Pancreas (tissue), 10 donors: ENCODE data around the gene ARID5A. TPM values are rescaled to one million over a fixed set of nuclear protein-coding genes. Genes with fewer than 3 reads are reported as not detected.

Source experiments
- ATAC-seq, 4 donors: fragments of 200-7000 bp; cut with Tn5 transposase; one replicate each; pipeline versions ENCODE4 v1.8.0 to v1.9.1; 2020; ENCODE audit warnings: mild to moderate bottlenecking in 4 of 4, moderate library complexity in 4 of 4
- DNase-seq, 6 donors: peaks; one replicate each; pipeline ENCODE4 v3.0.0-alpha.2; 2020
- FAIRE-seq: peaks from 2 replicates; lab custom pipeline; 2012; peaks lifted over from hg19 to GRCh38; lab: Jason Lieb, UNC
- H3K27ac ChIP-seq, 4 donors: fragments of 200-600 bp; sonication (generic); 1 replicate in 3 of 4; 2 replicates in 1 of 4; pipeline versions ENCODE4 v1.5.0 to v1.8.0; 2020
- H3K27me3 ChIP-seq, 4 donors: fragments of 200-600 bp; one replicate each; pipeline ENCODE4 v1.8.0; 2021
- H3K36me3 ChIP-seq, 3 donors: fragments of 200-600 bp; sonication (generic) in 1 of 3; one replicate each; pipeline versions ENCODE4 v1.5.0 to v1.8.0; 2020 to 2021
- H3K4me1 ChIP-seq, 3 donors: fragments of 200-600 bp; one replicate each; pipeline ENCODE4 v1.8.0; 2021
- H3K4me3 ChIP-seq, 4 donors: fragments of 200-600 bp; sonication (generic) in 2 of 4; one replicate each; pipeline versions ENCODE4 v1.5.0 to v1.8.0; 2020 to 2021
- H3K9me3 ChIP-seq, 4 donors: fragments of 200-600 bp; one replicate each; pipeline ENCODE4 v1.8.0; 2021
- CTCF ChIP-seq, 4 donors: fragments of 200-600 bp; sonication (generic) in 3 of 4; IDR thresholded peaks; one replicate each; pipeline versions ENCODE4 v1.5.0 to v1.8.0; 2021; ENCODE audit warnings: antibody characterized with exemption in 4 of 4
- WGBS, 2 donors: extraction: QIAGEN DNeasy Blood & Tissue Kit; methylation state at CpG; one replicate each; pipeline ENCODE4 v1.1.7; 2013; 5-methylcytosine and 5-hydroxymethylcytosine counted together
- intact Hi-C, 3 donors: fragments of 100-400 bp; cut with DNase I; formaldehyde crosslinking; loops; one replicate each; pipeline versions ENCODE4 v1.11.1 to v1.14.2; 2022
- polyA plus RNA-seq, 2 donors: library from polyadenylated mRNA; stranded (reverse); fragments of 200-250 nt; gene quantifications; one replicate each; pipeline ENCODE4 v1.2.3, GENCODE V29; 2013
- total RNA-seq, 6 donors: library from RNA; stranded (reverse); fragmentation: NEBNext Ultra II Directional in 4 of 6; extraction: Animal tissue kit (Norgen Biotek cat#: 25700) in 4 of 6; gene quantifications; one replicate each; pipeline versions ENCODE4 v1.2.1 to v1.2.4, GENCODE V29; 2021 to 2023
- donor health status: healthy with polysubstance abuse.
- donor health status: DM: no; HTN: no; CAD: no; lungs with moderate emphysema.
- donor health status: DM: no; HTN: no; CAD: no.
- donor health status: control.
- donor health status: control.
- donor health status: Bipolar disorder and iron deficiency.
- donor health status: DM: yes; HTN: yes; CAD: no.
- donor health status: DM: no; HTN: no; CAD: no.
- donor health status: DM: no; HTN: no; CAD: no.
- donor health status: DM: yes; HTN: yes; CAD: no.

The ARID5A gene
- total and polyA plus RNA-seq, 8 donors = 3.3 to 20.7 (median 6.7) TPM

DNA sequence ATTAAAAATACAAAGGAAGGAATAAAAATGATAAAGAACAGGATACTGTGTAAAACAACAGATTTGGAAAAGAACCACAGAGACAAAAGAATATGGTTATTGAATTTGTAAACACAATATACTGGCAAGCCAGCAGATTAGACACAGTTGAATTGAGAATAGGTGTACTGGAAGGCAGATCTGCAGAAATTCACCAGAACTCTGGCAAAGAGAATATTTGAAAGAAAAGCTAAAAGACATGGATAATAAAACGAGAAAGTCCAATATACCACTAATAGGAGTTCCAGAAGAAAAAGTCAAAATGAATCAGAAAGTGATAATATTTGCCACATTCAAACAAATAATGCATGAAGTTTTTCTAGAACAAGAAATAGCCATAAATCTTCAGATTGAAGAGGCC is 19.5 kb upstream of the ARID5A start:
- Histone ChIP-seq H3K4me3 (no peak overlapping the region), H3K27me3 (no peaks in the 10 kb centered on the region), H3K4me1 (no peaks in the 10 kb centered on the region), H3K36me3 (no peaks in the 10 kb centered on the region), H3K27ac (no peak overlapping the region), H3K9me3 (no peaks in the 10 kb centered on the region)
- no peak for ATAC-seq
- DNase-seq = no peak
- intact Hi-C loops = no loop called here
- FAIRE-seq = no peak
- WGBS, 2 donors = 56 to 80% methylated on average over 1 of the region's 1 CpG
- TF ChIP-seq CTCF (IDR thresholded peaks at IDR 0.05) = no peak

- FAIRE-seq = no peak
Measured at GRCh38 chr2:96520231-96520630, 16.3 kb upstream of the ARID5A start.

GRCh38 chr2:96520697-96521096 is 15.9 kb upstream of the ARID5A start:
- TF ChIP-seq CTCF (IDR thresholded peaks at IDR 0.05) = no peak
- intact Hi-C loops = no loop called here
- no peak for ATAC-seq
- no peak for FAIRE-seq
- DNase-seq = no peak
- H3K36me3 ChIP-seq = no peaks in the 10 kb centered on the region
- WGBS, 2 donors = 71 to 74% methylated on average over 3 of the region's 3 CpGs
- H3K9me3 ChIP-seq = no peaks in the 10 kb centered on the region
- no peak overlapping the region for H3K4me3 ChIP-seq
- H3K27me3 ChIP-seq = no peaks in the 10 kb centered on the region
- H3K27ac ChIP-seq = no peak overlapping the region
- no peaks in the 10 kb centered on the region for H3K4me1 ChIP-seq

More at GRCh38 chr2:96520231-96520630, 16.3 kb upstream of the ARID5A start:
- H3K27ac ChIP-seq = no peak overlapping the region
- H3K4me1 ChIP-seq = no peaks in the 10 kb centered on the region
- no peaks in the 10 kb centered on the region for H3K36me3 ChIP-seq
- no peaks in the 10 kb centered on the region for H3K9me3 ChIP-seq
- no peaks in the 10 kb centered on the region for H3K27me3 ChIP-seq
- no peak overlapping the region for H3K4me3 ChIP-seq
- TF ChIP-seq CTCF (IDR thresholded peaks at IDR 0.05) = no peak
- 83 to 87% methylated on average over 4 of the region's 4 CpGs for whole genome bisulfite sequencing, 2 donors
- intact Hi-C loops = no loop called here
- ATAC-seq = no peak
- DNase-seq = no peak

- TF ChIP-seq CTCF (IDR thresholded peaks at IDR 0.05) = no peak
- WGBS, 2 donors = 80 to 84% methylated on average over 2 of the region's 2 CpGs
- Histone ChIP-seq H3K36me3 (no peaks in the 10 kb centered on the region), H3K4me3 (no peak overlapping the region), H3K27me3 (no peaks in the 10 kb centered on the region), H3K27ac (no peak overlapping the region), H3K9me3 (no peaks in the 10 kb centered on the region), H3K4me1 (no peaks in the 10 kb centered on the region)
- no peak for FAIRE-seq
- no peak for ATAC-seq
- intact Hi-C loops = no loop called here
- DNase-seq = no peak
Measured at GRCh38 chr2:96521219-96521618, 15.3 kb upstream of the ARID5A start.

- Histone ChIP-seq H3K9me3 (no peaks in the 10 kb centered on the region), H3K27ac (no peak overlapping the region), H3K36me3 (no peaks in the 10 kb centered on the region), H3K4me3 (no peak overlapping the region), H3K27me3 (no peaks in the 10 kb centered on the region), H3K4me1 (no peaks in the 10 kb centered on the region)
- TF ChIP-seq CTCF (IDR thresholded peaks at IDR 0.05) = no peak
- WGBS, 2 donors = 69 to 74% methylated on average over 9 of the region's 9 CpGs
- ATAC-seq = no peak
- DNase-seq = no peak
- no peak for FAIRE-seq
- intact Hi-C loops = no loop called here
Measured at GRCh38 chr2:96522304-96523203, 14.0 kb upstream of the ARID5A start.
